HepG2 (cell line): ENCODE results near the gene DUSP5. TPM values are rescaled to one million over a fixed set of nuclear protein-coding genes. Genes with fewer than 3 reads are reported as not detected.

Experiments used
- ATAC-seq: fragments of 200-7000 bp; cut with Tn5 transposase; 3 replicates; pipeline ENCODE4 v1.9.1; 2020; ENCODE audit warnings: mild to moderate bottlenecking, moderate library complexity
- BruUV-seq: library from RNA; stranded (reverse); fragments of 400-500 nt; replicated peaks from 2 replicates; lab custom pipeline; 2021; lab: Mats Ljungman, UMichigan
- CTCF ChIA-PET: fragments of 300-600 bp; formaldehyde crosslinking; extraction: SDS; loops from one replicate; lab custom pipeline; 2021; ENCODE audit warnings: low total read pairs, inconsistent platforms, low intra/inter-chr PET ratio; lab: Yijun Ruan, JAX
- POLR2A ChIA-PET: fragments of 350-600 bp; sonication (Branson Sonifier 250); formaldehyde crosslinking; loops from one replicate; lab custom pipeline; 2020; ENCODE audit warnings: antibody characterized with exemption, inconsistent platforms; lab: Yijun Ruan, JAX
- DNase-seq: peaks from one replicate; pipeline ENCODE4 v3.0.0-alpha.2; 2015; ENCODE audit warnings: low spot score
- FAIRE-seq: peaks from 3 replicates; lab custom pipeline; 2011; peaks lifted over from hg19 to GRCh38; lab: Jason Lieb, UNC
- H2AFZ ChIP-seq: one replicate; pipeline ENCODE4 v1.6.1; 2011; ENCODE audit warnings: low read length, inconsistent platforms
- H3K27ac ChIP-seq: fragments of 300-600 bp; 3 replicates; pipeline ENCODE4 v1.8.0; 2011; ENCODE audit warnings: mixed run types, mild to moderate bottlenecking, mixed read lengths, low read length, inconsistent platforms; ENCODE audit not compliant: insufficient read depth; ENCODE audit errors: extremely low read length
- H3K27me3 ChIP-seq, 2 experiments: fragments of 200-600 bp in 1 of 2; 2 replicates in 1 of 2; 3 replicates in 1 of 2; pipeline versions ENCODE4 v1.6.0 to v1.8.0; 2011; ENCODE audit warnings: low read length in 2 of 2, mild to moderate bottlenecking in 2 of 2, moderate library complexity in 2 of 2, inconsistent platforms in 1 of 2; ENCODE audit not compliant: insufficient read depth in 2 of 2, control insufficient read depth in 1 of 2
- H3K36me3 ChIP-seq, 2 experiments: fragments of 200-600 bp in 1 of 2; replicated peaks in 1 of 2; 2 replicates in 1 of 2; 3 replicates in 1 of 2; pipeline versions ENCODE4 v1.5.1 to v1.8.0; 2011; ENCODE audit warnings: low read length in 2 of 2, inconsistent platforms in 1 of 2; ENCODE audit not compliant: insufficient read depth in 2 of 2, control insufficient read depth in 1 of 2
- H3K4me1 ChIP-seq: 2 replicates; pipeline ENCODE4 v1.5.1; 2012; ENCODE audit warnings: low read length, inconsistent platforms; ENCODE audit not compliant: insufficient read depth
- H3K4me2 ChIP-seq: 2 replicates; pipeline ENCODE4 v1.6.0; 2011; ENCODE audit warnings: low read depth, low read length, inconsistent platforms
- H3K4me3 ChIP-seq, 3 experiments: fragments of 200-600 bp in 1 of 3; sonication (generic), shearing (Covaris generic) in 1 of 3; replicated peaks in 1 of 3; 2 replicates each; pipeline ENCODE4 v1.5.1; 2011 to 2016; ENCODE audit warnings: low read length in 3 of 3, inconsistent platforms in 2 of 3, low read depth in 2 of 3, mild to moderate bottlenecking in 2 of 3, control low read depth in 1 of 3, mixed read lengths in 1 of 3; ENCODE audit not compliant: insufficient read depth in 1 of 3
- H3K79me2 ChIP-seq: one replicate; pipeline ENCODE4 v1.6.1; 2011; ENCODE audit warnings: low read length, inconsistent platforms; ENCODE audit not compliant: insufficient read depth
- H3K9ac ChIP-seq: 2 replicates; pipeline ENCODE4 v1.6.0; 2011; ENCODE audit warnings: mild to moderate bottlenecking, low read depth, low read length, inconsistent platforms; ENCODE audit not compliant: insufficient read depth
- H3K9me3 ChIP-seq: 2 replicates; pipeline ENCODE4 v1.5.1; 2012; ENCODE audit warnings: mild to moderate bottlenecking, low read length
- H4K20me1 ChIP-seq: 2 replicates; pipeline ENCODE4 v1.6.0; 2011; ENCODE audit warnings: inconsistent platforms, mild to moderate bottlenecking, low read length, moderate library complexity; ENCODE audit not compliant: insufficient read depth
- ATF7 ChIP-seq, 2 experiments: fragments of 450-650 bp in 1 of 2; sonication (generic) in 1 of 2; formaldehyde crosslinking in 1 of 2; IDR thresholded peaks; 2 replicates each; pipeline versions ENCODE4 v1.4.0 to v1.6.1; 2016 to 2020; ENCODE audit warnings: antibody characterized with exemption in 1 of 2, mild to moderate bottlenecking in 1 of 2, missing genetic modification reagents in 1 of 2
- EZH2 ChIP-seq: conservative IDR thresholded peaks from 2 replicates; pipeline ENCODE4 v1.6.1; 2012; ENCODE audit warnings: mild to moderate bottlenecking, low read depth, low read length, moderate library complexity
- GATAD2A ChIP-seq: IDR thresholded peaks from 2 replicates; pipeline ENCODE4 v1.6.1; 2016
- HOXA5 ChIP-seq: sonication (generic); formaldehyde crosslinking; IDR thresholded peaks from 2 replicates; pipeline ENCODE4 v1.4.0; 2020; ENCODE audit warnings: missing genetic modification reagents
- ISL2 ChIP-seq: sonication (generic); formaldehyde crosslinking; IDR thresholded peaks from 2 replicates; pipeline ENCODE4 v1.5.0; 2020; ENCODE audit warnings: missing genetic modification reagents
- NCOR1 ChIP-seq: fragments of 200-600 bp; sonication (generic); IDR thresholded peaks from 2 replicates; pipeline ENCODE4 v1.7.0; 2017; ENCODE audit warnings: antibody characterized with exemption, low read length, borderline replicate concordance
- NFIB ChIP-seq: sonication (generic); formaldehyde crosslinking; IDR thresholded peaks from 2 replicates; pipeline ENCODE4 v1.9.0; 2021; ENCODE audit warnings: missing genetic modification reagents, mild to moderate bottlenecking, borderline replicate concordance
- POGK ChIP-seq: sonication (generic); formaldehyde crosslinking; conservative IDR thresholded peaks from 2 replicates; pipeline ENCODE4 v1.8.0; 2022; ENCODE audit warnings: mild to moderate bottlenecking, moderate library complexity, missing genetic modification reagents
- ZMAT3 ChIP-seq: sonication (generic); formaldehyde crosslinking; conservative IDR thresholded peaks from 2 replicates; pipeline ENCODE4 v1.7.0; 2021; ENCODE audit warnings: missing genetic modification reagents
- ZMYM3 ChIP-seq: sonication (generic); formaldehyde crosslinking; IDR thresholded peaks from 2 replicates; pipeline ENCODE4 v1.5.1; 2020; ENCODE audit warnings: mild to moderate bottlenecking, missing genetic modification reagents
- ZNF101 ChIP-seq: sonication (generic); formaldehyde crosslinking; IDR thresholded peaks from 2 replicates; pipeline ENCODE4 v1.4.0; 2020; ENCODE audit warnings: mild to moderate bottlenecking, low read depth, missing genetic modification reagents, borderline replicate concordance
- ZNF264 ChIP-seq: sonication (generic); formaldehyde crosslinking; IDR thresholded peaks from 2 replicates; pipeline ENCODE4 v1.4.0; 2020; ENCODE audit warnings: missing genetic modification reagents
- ZNF329 ChIP-seq: sonication (generic); formaldehyde crosslinking; IDR thresholded peaks from 2 replicates; pipeline ENCODE4 v1.9.0; 2021; ENCODE audit warnings: low read depth, mild to moderate bottlenecking, missing genetic modification reagents
- WGBS: methylation state at CpG from one replicate; pipeline ENCODE4 v1.1.6; 2017; ENCODE audit warnings: low lambda C conversion rate; 5-methylcytosine and 5-hydroxymethylcytosine counted together
- in situ Hi-C: cut with HindIII; loops from 2 replicates; pipeline ENCODE4 v1.10.0; 2017; ENCODE audit warnings: low pct_unique_long_range_greater_than_20kb; ENCODE audit not compliant: extremely low pct_ligation_motif_present
- intact Hi-C: fragments of 100-400 bp; cut with micrococcal nuclease; formaldehyde crosslinking; loops from one replicate; pipeline ENCODE4 v1.10.0; 2022; ENCODE audit not compliant: unreplicated experiment
- polyA plus RNA-seq, 8 experiments: library from polyadenylated mRNA; depleted of rRNA in 3 of 8; stranded (reverse) in 7 of 8; unstranded in 1 of 8; fragments of >200 nt; fragmentation: Illumina TruSeq in 4 of 8; extraction: Trizol in 4 of 8; gene quantifications; 2 replicates each; pipeline versions ENCODE4 v1.2.1 to v1.2.3, GENCODE V29; 2011 to 2016; ENCODE audit warnings: low read depth in 4 of 8, missing spikeins in 1 of 8, mixed read lengths in 1 of 8; ENCODE audit not compliant: insufficient read depth in 1 of 8
- total RNA-seq, 5 experiments: library from RNA; depleted of rRNA; stranded (reverse); fragments of >200 nt; fragmentation: Illumina TruSeq; extraction: Trizol; gene quantifications; 2 replicates each; pipeline ENCODE4 v1.2.3, GENCODE V29; 2016; ENCODE audit warnings: low read depth in 1 of 5
- TF ChIP-seq, protein P1 (sequence below): conservative IDR thresholded peaks from 2 replicates; pipeline ENCODE4 v1.6.1; 2018; ENCODE audit warnings: missing genetic modification reagents
- TF ChIP-seq, protein P2 (sequence below): sonication (generic); formaldehyde crosslinking; IDR thresholded peaks from 2 replicates; pipeline ENCODE4 v1.4.0; 2020; ENCODE audit warnings: mild to moderate bottlenecking, missing genetic modification reagents

DUSP5 gene
- total and polyA plus RNA-seq, 2 of the 13 experiments (the other 11 are each of a cell fraction or from before 2014, with no cell fraction given) = 1.4 to 3.7 TPM

DNA sequence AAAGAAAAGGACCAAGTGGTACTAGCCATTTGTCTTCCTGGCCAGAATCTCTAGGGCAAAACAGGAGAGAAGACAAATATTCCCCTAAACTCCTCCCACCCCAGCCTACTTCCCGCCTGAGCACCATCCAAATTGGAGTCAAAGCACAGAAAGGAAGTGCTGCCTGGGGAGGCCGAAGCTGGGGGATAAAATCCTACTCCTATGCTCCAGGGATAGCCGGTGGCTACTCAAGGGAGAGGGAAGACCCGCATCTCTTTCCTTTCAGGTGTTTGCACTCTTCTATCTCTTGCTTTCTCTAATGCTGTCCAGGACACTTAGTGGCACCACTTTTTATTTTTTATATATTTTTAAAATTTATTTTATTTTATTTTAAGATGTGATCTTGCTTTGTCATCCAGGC lies 7.1 kb upstream of the DUSP5 start (continued):
- TF ChIP-seq POGK (CRISPR knock-in tag) = no peak
- no peak for TF ChIP-seq ZMYM3
- TF ChIP-seq GATAD2A (CRISPR knock-in tag) = no peak
- no peak for TF ChIP-seq ZNF101 (CRISPR knock-in tag)
- TF ChIP-seq EZH2 = no peak
- TF ChIP-seq, protein P1, sequence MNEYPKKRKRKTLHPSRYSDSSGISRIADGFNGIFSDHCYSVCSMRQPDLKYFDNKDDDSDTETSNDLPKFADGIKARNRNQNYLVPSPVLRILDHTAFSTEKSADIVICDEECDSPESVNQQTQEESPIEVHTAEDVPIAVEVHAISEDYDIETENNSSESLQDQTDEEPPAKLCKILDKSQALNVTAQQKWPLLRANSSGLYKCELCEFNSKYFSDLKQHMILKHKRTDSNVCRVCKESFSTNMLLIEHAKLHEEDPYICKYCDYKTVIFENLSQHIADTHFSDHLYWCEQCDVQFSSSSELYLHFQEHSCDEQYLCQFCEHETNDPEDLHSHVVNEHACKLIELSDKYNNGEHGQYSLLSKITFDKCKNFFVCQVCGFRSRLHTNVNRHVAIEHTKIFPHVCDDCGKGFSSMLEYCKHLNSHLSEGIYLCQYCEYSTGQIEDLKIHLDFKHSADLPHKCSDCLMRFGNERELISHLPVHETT (CRISPR knock-in tag) = no peak

GRCh38 chr10:110491346-110491745 lies 6.4 kb upstream of the DUSP5 start:
- Histone ChIP-seq H3K27me3 (peaks cover 2 to 15% of the 10 kb centered on the region in 2 experiments; a peak in 2 of 5 replicates), H3K79me2 (no peaks in the 10 kb centered on the region), H4K20me1 (no peaks in the 10 kb centered on the region), H3K9me3 (no peaks in the 10 kb centered on the region), H3K9ac (no peak overlapping the region), H3K36me3 (no peaks in the 10 kb centered on the region), H3K4me3 (no peak overlapping the region), H3K4me1 (peaks cover 16% of the 10 kb centered on the region), H2AFZ (no peak overlapping the region), H3K27ac (no peak overlapping the region), H3K4me2 (no peak overlapping the region)
- DNase-seq (no peak), ATAC-seq (no peak), FAIRE-seq (no peak)
- 10% methylated on average over 2 of the region's 2 CpGs for WGBS
- TF ChIP-seq HOXA5 (CRISPR knock-in tag) (no peak), ZNF329 (no peak), ZMAT3 (no peak), ISL2 (no peak), NCOR1 (no peak), ZNF264 (CRISPR knock-in tag) (no peak), NFIB (CRISPR knock-in tag) (no peak), ATF7 (IDR thresholded peaks at IDR 0.05) (no peak), ATF7 (CRISPR knock-in tag; IDR thresholded peaks at IDR 0.05) (no peak)
- TF ChIP-seq, protein P2, sequence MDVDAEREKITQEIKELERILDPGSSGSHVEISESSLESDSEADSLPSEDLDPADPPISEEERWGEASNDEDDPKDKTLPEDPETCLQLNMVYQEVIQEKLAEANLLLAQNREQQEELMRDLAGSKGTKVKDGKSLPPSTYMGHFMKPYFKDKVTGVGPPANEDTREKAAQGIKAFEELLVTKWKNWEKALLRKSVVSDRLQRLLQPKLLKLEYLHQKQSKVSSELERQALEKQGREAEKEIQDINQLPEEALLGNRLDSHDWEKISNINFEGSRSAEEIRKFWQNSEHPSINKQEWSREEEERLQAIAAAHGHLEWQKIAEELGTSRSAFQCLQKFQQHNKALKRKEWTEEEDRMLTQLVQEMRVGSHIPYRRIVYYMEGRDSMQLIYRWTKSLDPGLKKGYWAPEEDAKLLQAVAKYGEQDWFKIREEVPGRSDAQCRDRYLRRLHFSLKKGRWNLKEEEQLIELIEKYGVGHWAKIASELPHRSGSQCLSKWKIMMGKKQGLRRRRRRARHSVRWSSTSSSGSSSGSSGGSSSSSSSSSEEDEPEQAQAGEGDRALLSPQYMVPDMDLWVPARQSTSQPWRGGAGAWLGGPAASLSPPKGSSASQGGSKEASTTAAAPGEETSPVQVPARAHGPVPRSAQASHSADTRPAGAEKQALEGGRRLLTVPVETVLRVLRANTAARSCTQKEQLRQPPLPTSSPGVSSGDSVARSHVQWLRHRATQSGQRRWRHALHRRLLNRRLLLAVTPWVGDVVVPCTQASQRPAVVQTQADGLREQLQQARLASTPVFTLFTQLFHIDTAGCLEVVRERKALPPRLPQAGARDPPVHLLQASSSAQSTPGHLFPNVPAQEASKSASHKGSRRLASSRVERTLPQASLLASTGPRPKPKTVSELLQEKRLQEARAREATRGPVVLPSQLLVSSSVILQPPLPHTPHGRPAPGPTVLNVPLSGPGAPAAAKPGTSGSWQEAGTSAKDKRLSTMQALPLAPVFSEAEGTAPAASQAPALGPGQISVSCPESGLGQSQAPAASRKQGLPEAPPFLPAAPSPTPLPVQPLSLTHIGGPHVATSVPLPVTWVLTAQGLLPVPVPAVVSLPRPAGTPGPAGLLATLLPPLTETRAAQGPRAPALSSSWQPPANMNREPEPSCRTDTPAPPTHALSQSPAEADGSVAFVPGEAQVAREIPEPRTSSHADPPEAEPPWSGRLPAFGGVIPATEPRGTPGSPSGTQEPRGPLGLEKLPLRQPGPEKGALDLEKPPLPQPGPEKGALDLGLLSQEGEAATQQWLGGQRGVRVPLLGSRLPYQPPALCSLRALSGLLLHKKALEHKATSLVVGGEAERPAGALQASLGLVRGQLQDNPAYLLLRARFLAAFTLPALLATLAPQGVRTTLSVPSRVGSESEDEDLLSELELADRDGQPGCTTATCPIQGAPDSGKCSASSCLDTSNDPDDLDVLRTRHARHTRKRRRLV = no peak
- ChIA-PET CTCF (no interaction called here), POLR2A (no interaction called here)
- intact Hi-C loops = no loop called here
- in situ Hi-C loops = no loop called here
- BruUV-seq = no TSS peak
